RWPE2 (cell line): ENCODE measurements around the gene C19orf25.
"Not testable (repeated sequence)": the region's sequence is repeated elsewhere in the genome, so short reads cannot be mapped to it uniquely, and the experiment has no call there.

ENCODE experiments used
- ATAC-seq: fragments of 200-7000 bp; cut with Tn5 transposase; 3 replicates; pipeline ENCODE4 v1.9.1; 2021; ENCODE audit warnings: low read depth
- DNase-seq: peaks from one replicate; pipeline ENCODE4 v3.0.0-alpha.2; 2020; ENCODE audit warnings: low spot score
- H3K27ac ChIP-seq: fragments of 450-650 bp; 2 replicates; pipeline ENCODE4 v1.5.1; 2017; ENCODE audit warnings: mild to moderate bottlenecking; ENCODE audit not compliant: poor library complexity, severe bottlenecking
- H3K27me3 ChIP-seq: fragments of 250-450 bp; sonication (Bioruptor Pico); 2 replicates; pipeline ENCODE4 v1.5.1; 2021; ENCODE audit warnings: mild to moderate bottlenecking, moderate library complexity; ENCODE audit not compliant: insufficient read depth, poor library complexity, severe bottlenecking
- H3K36me3 ChIP-seq: fragments of 250-450 bp; sonication (Bioruptor Pico); 2 replicates; pipeline ENCODE4 v1.5.1; 2020; ENCODE audit warnings: low read depth, mild to moderate bottlenecking, moderate library complexity
- H3K4me1 ChIP-seq: fragments of 250-450 bp; sonication (Bioruptor Pico); 2 replicates; pipeline ENCODE4 v1.5.1; 2021; ENCODE audit warnings: mild to moderate bottlenecking, moderate library complexity; ENCODE audit not compliant: insufficient read depth, poor library complexity, severe bottlenecking
- H3K4me3 ChIP-seq: fragments of 250-450 bp; sonication (Bioruptor Pico); 2 replicates; pipeline ENCODE4 v1.5.1; 2021; ENCODE audit warnings: mild to moderate bottlenecking, moderate library complexity; ENCODE audit not compliant: severe bottlenecking
- H3K9me3 ChIP-seq: fragments of 250-450 bp; sonication (Bioruptor Pico); 2 replicates; pipeline ENCODE4 v1.5.1; 2021; ENCODE audit warnings: mild to moderate bottlenecking, moderate library complexity; ENCODE audit not compliant: severe bottlenecking
- TF ChIP-seq, protein P1 (sequence below): fragments of 450-650 bp; IDR thresholded peaks from one replicate; pipeline ENCODE4 v1.5.1; 2017; ENCODE audit warnings: mild to moderate bottlenecking, moderate library complexity; ENCODE audit not compliant: poor library complexity, severe bottlenecking

Gene C19orf25

GRCh38 chr19:1441022-1441426, 38.0 kb downstream of the C19orf25 start:
- Histone ChIP-seq H3K9me3 (no peaks in the 10 kb centered on the region), H3K4me1 (peaks cover 9% of the 10 kb centered on the region), H3K36me3 (peaks cover 40% of the 10 kb centered on the region), H3K4me3 (no peak overlapping the region), H3K27ac (peak overlapping the region; percentile 76), H3K27me3 (no peaks in the 10 kb centered on the region)
- ATAC-seq: no peak
- no peak for DNase-seq
- TF ChIP-seq, protein P1, sequence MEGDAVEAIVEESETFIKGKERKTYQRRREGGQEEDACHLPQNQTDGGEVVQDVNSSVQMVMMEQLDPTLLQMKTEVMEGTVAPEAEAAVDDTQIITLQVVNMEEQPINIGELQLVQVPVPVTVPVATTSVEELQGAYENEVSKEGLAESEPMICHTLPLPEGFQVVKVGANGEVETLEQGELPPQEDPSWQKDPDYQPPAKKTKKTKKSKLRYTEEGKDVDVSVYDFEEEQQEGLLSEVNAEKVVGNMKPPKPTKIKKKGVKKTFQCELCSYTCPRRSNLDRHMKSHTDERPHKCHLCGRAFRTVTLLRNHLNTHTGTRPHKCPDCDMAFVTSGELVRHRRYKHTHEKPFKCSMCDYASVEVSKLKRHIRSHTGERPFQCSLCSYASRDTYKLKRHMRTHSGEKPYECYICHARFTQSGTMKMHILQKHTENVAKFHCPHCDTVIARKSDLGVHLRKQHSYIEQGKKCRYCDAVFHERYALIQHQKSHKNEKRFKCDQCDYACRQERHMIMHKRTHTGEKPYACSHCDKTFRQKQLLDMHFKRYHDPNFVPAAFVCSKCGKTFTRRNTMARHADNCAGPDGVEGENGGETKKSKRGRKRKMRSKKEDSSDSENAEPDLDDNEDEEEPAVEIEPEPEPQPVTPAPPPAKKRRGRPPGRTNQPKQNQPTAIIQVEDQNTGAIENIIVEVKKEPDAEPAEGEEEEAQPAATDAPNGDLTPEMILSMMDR: no peak

- Histone ChIP-seq H3K4me3 (no peak overlapping the region), H3K27ac (peak overlapping the region; percentile 76)
- no peak for ATAC-seq
Observed at GRCh38 chr19:1440418-1440801, 38.6 kb downstream of the C19orf25 start.

GRCh38 chr19:1439525-1440417, 39.2 kb downstream of the C19orf25 start:
- not testable (repeated sequence) for H3K27me3 ChIP-seq, H3K4me1 ChIP-seq, DNase-seq, ATAC-seq, H3K9me3 ChIP-seq
- H3K27ac ChIP-seq: peak overlapping the region; percentile 76
- H3K4me3 ChIP-seq: peak overlapping the region; percentile 90
- peaks cover 44% of the 10 kb centered on the region for H3K36me3 ChIP-seq

More at GRCh38 chr19:1440418-1440801, 38.6 kb downstream of the C19orf25 start:
- DNase-seq: no peak
- peaks cover 40% of the 10 kb centered on the region for H3K36me3 ChIP-seq
- TF ChIP-seq, protein P1: no peak
- H3K4me1 ChIP-seq: peaks cover 9% of the 10 kb centered on the region
- H3K9me3 ChIP-seq: no peaks in the 10 kb centered on the region
- H3K27me3 ChIP-seq: no peaks in the 10 kb centered on the region

GRCh38 chr19:1438933-1439354, 40.1 kb downstream of the C19orf25 start:
- peaks cover 51% of the 10 kb centered on the region for H3K36me3 ChIP-seq
- peaks cover 9% of the 10 kb centered on the region for H3K4me1 ChIP-seq
- no peak for DNase-seq
- H3K4me3 ChIP-seq: peak overlapping the region; percentile 90
- no peaks in the 10 kb centered on the region for H3K9me3 ChIP-seq
- no peak for ATAC-seq
- H3K27ac ChIP-seq: peak overlapping the region; percentile 76
- H3K27me3 ChIP-seq: no peaks in the 10 kb centered on the region
- TF ChIP-seq, protein P1: no peak

- TF ChIP-seq, protein P1: peak; percentile 91
- peaks cover 57% of the 10 kb centered on the region for H3K36me3 ChIP-seq
- peak within 1 kb of the TSS; percentile 76 for H3K27ac ChIP-seq
- DNase-seq: peak; percentile 87
- H3K4me3 ChIP-seq: peak within 1 kb of the TSS; percentile 90
- ATAC-seq: peak; percentile 73
- peaks cover 9% of the 10 kb centered on the region for H3K4me1 ChIP-seq
- H3K9me3 ChIP-seq: no peaks in the 10 kb centered on the region
- no peaks in the 10 kb centered on the region for H3K27me3 ChIP-seq
Observed at GRCh38 chr19:1438035-1438932, 40.7 kb downstream of the C19orf25 start, which contains the start of gene RPS15. RPS15 (plus strand) TSS chr19:1438396; CDS start chr19:1438426, 30 bp downstream.
